HG02678 (cell line): ENCODE data around the gene PTPRU.

ENCODE experiments used
- ATAC-seq: cut with Tn5 transposase; IDR thresholded peaks from one replicate; pipeline ENCODE4 v1.9.1; 2021; ENCODE audit warnings: mild to moderate bottlenecking, moderate library complexity; ENCODE audit not compliant: unreplicated experiment

Gene PTPRU

GRCh38 chr1:29243871-29244200 lies 7.5 kb downstream of the PTPRU start:
- ATAC-seq: no peak

DNA sequence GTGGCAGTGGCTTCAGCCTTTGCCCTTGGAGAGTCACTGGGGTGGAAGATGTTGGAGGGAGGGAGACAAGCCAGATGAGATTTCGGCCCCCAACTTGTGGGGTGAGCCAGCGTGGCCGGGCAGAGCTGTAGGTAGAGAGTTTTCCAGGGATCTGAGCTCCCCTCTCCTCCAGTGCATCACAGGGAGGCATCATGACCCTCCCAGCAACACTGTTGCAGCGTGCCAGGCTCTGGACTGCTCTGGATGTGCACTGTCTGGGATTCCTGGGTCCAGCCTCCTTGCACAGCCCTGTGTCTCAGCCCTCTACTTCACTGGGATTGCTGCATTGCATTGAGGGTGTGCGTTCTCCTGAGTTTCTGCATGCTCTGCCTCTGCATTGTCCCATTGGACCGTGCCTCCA lies 8.9 kb downstream of the PTPRU start:
- no peak for ATAC-seq

DNA sequence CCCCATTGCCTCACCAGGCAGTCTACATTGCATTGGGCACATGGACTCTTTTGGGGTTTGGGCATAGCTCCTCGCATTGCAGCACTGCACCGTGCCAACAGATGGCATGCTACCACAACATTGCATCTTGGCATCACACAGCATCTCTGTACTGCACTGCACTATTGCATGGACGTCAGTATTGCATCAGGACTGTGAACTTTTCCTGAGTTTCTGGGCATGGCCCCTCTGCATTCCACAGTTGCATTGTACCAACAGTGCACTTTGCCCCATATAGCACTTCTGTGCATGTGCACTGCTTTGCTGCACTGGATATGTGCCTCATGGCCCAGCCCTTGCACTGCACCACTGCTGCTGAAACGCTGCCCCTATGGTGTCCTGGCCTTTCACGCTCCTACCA lies 9.6 kb downstream of the PTPRU start:
- ATAC-seq: no peak

- ATAC-seq: no peak
Observed at GRCh38 chr1:29247044-29247443, 10.7 kb downstream of the PTPRU start.

GRCh38 chr1:29247571-29248273 lies 11.4 kb downstream of the PTPRU start:
- no peak for ATAC-seq

DNA sequence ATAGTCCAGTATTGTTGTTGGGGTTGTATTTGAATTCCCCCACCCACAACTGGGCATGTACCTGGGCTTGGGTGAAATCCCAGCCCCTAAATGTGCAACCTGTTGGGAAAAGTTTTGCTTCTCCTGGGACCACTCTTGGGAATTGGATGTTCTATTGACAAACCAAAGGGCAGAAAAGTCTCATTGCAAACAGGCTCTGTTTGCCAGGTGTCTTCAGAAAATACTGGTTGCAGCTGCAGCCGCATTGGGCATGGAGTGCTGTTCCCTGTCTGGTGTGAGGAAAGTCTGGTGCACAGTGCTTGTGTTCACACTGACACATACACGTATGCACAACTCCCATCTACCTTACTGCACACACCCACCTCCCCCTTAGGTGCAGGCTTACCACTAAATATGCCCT lies 12.1 kb downstream of the PTPRU start:
- no peak for ATAC-seq

- ATAC-seq: no peak
Observed at GRCh38 chr1:29249170-29249691, 12.9 kb downstream of the PTPRU start.

DNA sequence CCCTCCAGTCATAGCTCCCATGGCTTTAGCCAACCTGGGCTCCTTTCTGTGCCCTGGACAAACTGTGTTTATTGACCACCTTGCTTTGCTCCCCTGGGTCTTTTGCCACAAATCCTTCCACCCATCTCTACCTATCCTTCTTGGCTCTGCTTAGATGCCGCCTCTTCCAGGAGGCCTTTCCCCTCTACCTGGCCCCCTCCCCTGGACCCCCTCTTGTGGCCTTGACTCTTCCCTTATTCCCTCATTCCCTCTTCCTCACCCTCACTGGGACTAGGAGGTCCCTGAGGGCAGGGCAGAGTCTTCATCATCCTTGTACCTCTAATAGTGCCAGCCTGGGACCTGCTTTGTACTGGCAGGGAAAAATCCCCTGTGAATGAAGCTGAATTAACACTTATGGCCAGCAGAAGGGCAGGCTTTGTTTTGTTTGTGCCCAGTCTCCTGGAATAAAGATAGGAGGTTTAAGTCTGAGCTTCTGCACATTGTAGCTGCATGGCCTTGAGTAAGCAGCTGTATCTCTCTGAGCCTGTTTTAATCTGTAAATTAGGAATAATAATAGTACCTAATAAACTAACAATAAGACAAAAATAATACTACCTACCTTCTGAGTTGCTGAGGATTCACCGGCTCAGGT lies 13.7 kb downstream of the PTPRU start:
- ATAC-seq: no peak

DNA sequence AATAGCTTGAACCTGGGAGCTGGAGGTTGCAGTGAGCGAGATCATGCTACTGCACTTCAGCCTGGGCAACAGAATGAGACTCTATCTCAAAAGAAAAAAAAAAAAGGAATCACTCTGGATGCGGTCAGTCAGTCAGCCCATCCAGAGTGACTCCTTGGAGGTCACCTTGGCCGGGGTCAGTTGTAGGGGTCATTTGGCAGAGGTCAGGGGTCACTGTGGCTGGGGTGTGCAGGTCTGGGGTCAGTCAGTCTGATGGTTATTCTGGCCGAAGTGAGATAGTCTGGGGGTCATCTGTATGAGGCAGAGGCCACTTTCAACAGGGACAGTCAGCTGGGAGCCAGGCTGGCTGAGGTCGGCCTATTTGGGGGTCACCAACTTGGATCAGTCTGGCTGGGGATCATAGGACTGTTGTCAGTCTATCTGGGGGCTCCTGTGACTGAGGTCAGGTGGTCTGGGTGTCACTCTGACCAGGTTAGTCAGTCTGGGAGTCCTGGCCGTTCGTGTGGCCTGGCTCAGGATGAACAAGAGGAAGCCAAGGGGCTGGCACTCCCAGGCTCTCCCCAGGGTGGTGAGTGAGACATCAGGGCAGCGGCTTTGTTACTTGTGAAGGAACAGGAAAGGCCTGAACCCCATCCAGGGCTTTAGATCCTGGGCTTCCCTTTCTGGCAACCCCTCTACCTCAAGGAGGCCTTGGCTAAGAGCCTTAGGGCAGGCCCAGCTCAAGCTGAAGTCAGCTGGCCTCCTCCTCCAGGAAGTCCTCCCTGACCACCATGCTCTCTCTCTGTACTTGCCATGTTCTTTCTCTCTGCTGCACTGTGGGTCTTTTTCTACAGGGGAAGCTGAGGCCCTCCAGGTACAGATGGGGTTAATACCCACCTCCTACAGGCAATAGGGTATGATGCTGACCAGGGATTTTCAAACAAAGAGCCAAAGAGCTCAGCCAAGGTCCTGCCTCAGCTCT lies 15.1 kb downstream of the PTPRU start:
- no peak for ATAC-seq

DNA sequence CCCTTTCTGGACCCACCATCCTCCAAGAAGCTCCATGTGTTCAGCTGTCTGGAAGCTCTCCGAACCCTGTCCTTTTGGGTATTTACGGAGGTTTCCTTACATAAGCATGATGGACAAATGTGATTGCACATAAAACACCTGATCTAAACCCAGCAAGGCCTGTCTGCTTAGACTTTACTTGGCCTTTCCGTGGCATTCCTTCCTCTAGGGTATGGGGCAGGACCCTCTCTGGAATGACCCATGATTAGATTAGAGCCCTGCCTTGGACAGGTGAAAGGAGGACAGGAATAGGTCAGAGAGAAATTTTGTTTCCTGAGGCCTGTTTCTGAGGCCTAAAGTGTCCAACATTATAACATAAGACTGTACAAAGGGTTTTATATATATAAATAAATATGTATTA lies 16.9 kb downstream of the PTPRU start:
- no peak for ATAC-seq

- no peak for ATAC-seq
Observed at GRCh38 chr1:29254346-29254745, 18.0 kb downstream of the PTPRU start.

GRCh38 chr1:29255134-29255666 lies 18.9 kb downstream of the PTPRU start:
- no peak for ATAC-seq

GRCh38 chr1:29256394-29256793 lies 20.1 kb downstream of the PTPRU start:
- ATAC-seq: no peak

- ATAC-seq: no peak
Observed at GRCh38 chr1:29256979-29257804, 20.9 kb downstream of the PTPRU start.

- ATAC-seq: no peak
Observed at GRCh38 chr1:29258189-29258975, 22.1 kb downstream of the PTPRU start.

DNA sequence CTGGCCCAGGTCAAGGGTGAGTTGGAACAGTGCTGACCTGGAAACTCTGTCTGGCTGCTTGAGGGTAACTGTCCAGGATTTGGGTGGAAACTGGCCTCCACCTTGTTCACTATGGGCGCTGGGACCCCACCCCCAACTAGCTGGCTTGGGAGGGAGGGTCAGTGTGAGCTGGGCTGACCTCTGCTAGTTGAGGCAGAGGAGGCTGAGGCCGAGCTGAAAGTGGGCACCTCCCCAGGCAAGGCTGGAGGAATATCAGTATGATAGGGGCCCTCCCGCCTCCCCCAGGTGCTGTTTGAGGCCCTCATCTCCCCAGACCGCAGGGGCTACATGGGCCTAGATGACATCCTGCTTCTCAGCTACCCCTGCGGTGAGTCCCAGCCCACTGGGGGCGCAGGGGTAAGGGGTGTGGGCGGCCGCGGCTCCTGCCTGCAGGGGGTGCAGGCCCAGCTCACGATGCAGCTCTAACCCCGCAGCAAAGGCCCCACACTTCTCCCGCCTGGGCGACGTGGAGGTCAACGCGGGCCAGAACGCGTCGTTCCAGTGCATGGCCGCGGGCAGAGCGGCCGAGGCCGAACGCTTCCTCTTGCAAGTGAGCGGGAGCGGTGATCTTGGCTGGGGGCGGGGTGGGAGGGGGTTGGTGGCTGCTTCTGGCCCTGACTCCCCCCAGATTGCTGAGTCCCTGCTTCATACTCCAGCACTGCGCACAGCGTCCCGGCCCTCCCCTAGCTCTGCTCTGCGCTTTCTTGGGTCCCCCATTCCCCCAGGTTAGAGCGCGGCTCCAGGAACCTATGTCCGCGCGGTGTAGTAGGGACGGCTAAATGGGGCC lies 22.9 kb downstream of the PTPRU start:
- ATAC-seq: no peak

GRCh38 chr1:29259802-29260441 lies 23.6 kb downstream of the PTPRU start:
- no peak for ATAC-seq

GRCh38 chr1:29260531-29260930 lies 24.2 kb downstream of the PTPRU start:
- no peak for ATAC-seq
